ENCODE data around the gene SMIM38. TPM values are rescaled to one million over a fixed set of nuclear protein-coding genes. Genes with fewer than 3 reads are reported as not detected.
A peak's percentile ranks its signal among the peaks of the same experiment; 100 is the strongest.

The SMIM38 gene
- total and polyA plus RNA-seq, 4 donors: 0.08 to 1.3 (median 0.43) TPM

- H3K27ac ChIP-seq (ENCODE audit: low read depth in 1 of 2, low read length in 1 of 2): no peak overlapping the region
- H3K4me3 ChIP-seq: no peak overlapping the region
- H3K9ac ChIP-seq (ENCODE audit: insufficient read depth in 1 of 2, low read length in 2 of 2): no peak overlapping the region
- ATAC-seq (ENCODE audit: insufficient read depth, low FRiP score) (no peak), DNase-seq (no peak)
- H3K9me3 ChIP-seq (ENCODE audit: control insufficient read depth in 4 of 4, insufficient read depth in 3 of 4, low read length in 3 of 4): peaks cover 0 to 4% (median 3%) of the 10 kb centered on the region in 4 donors
- no peak for TF ChIP-seq CTCF (IDR thresholded peaks at IDR 0.05; ENCODE audit: control extremely low read depth, extremely low read depth)
- no peaks in the 10 kb centered on the region for H3K27me3 ChIP-seq (ENCODE audit: control insufficient read depth in 3 of 3, insufficient read depth in 3 of 3, low read length in 2 of 3)
- H3K4me1 ChIP-seq (ENCODE audit: control insufficient read depth in 5 of 5, insufficient read depth in 5 of 5, low read length in 5 of 5): peaks cover 0 to 29% (median 7%) of the 10 kb centered on the region in 5 donors
- no peaks in the 10 kb centered on the region for H3K36me3 ChIP-seq (ENCODE audit: control insufficient read depth in 4 of 4, insufficient read depth in 4 of 4, low read length in 4 of 4)
- 86 to 93% methylated on average over 3 of the region's 3 CpGs for WGBS, 2 donors
Measured at GRCh38 chr11:69150175-69150574, 5.6 kb upstream of the SMIM38 start.

GRCh38 chr11:69151836-69152235 lies 3.9 kb upstream of the SMIM38 start:
- Histone ChIP-seq H3K27ac (ENCODE audit: low read depth in 1 of 2, low read length in 1 of 2) (no peak overlapping the region), H3K4me3 (no peak overlapping the region), H3K27me3 (ENCODE audit: control insufficient read depth in 3 of 3, insufficient read depth in 3 of 3, low read length in 2 of 3) (no peaks in the 10 kb centered on the region), H3K9ac (ENCODE audit: insufficient read depth in 1 of 2, low read length in 2 of 2) (no peak overlapping the region), H3K9me3 (ENCODE audit: control insufficient read depth in 4 of 4, insufficient read depth in 3 of 4, low read length in 3 of 4) (peaks cover 0 to 4% (median 2%) of the 10 kb centered on the region in 4 donors), H3K36me3 (ENCODE audit: control insufficient read depth in 4 of 4, insufficient read depth in 4 of 4, low read length in 4 of 4) (no peaks in the 10 kb centered on the region), H3K4me1 (ENCODE audit: control insufficient read depth in 5 of 5, insufficient read depth in 5 of 5, low read length in 5 of 5) (peaks cover 1 to 39% (median 16%) of the 10 kb centered on the region in 5 donors)
- no peak for ATAC-seq (ENCODE audit: insufficient read depth, low FRiP score)
- no peak for TF ChIP-seq CTCF (IDR thresholded peaks at IDR 0.05; ENCODE audit: control extremely low read depth, extremely low read depth)
- peak in 2 of 3 donors; percentile 47 for DNase-seq
- 83 to 86% methylated on average over 10 of the region's 10 CpGs for WGBS, 2 donors

- WGBS, 2 donors: 74 to 81% methylated on average over 23 of the region's 23 CpGs
- no peaks in the 10 kb centered on the region for H3K27me3 ChIP-seq (ENCODE audit: control insufficient read depth in 3 of 3, insufficient read depth in 3 of 3, low read length in 2 of 3)
- ATAC-seq (ENCODE audit: insufficient read depth, low FRiP score): no peak
Measured at GRCh38 chr11:69152733-69153421, 2.9 kb upstream of the SMIM38 start.

More at GRCh38 chr11:69152733-69153421, 2.9 kb upstream of the SMIM38 start:
- no peaks in the 10 kb centered on the region for H3K9me3 ChIP-seq (ENCODE audit: control insufficient read depth in 4 of 4, insufficient read depth in 3 of 4, low read length in 3 of 4)
- no peak for TF ChIP-seq CTCF (IDR thresholded peaks at IDR 0.05; ENCODE audit: control extremely low read depth, extremely low read depth)
- H3K27ac ChIP-seq (ENCODE audit: low read depth in 1 of 2, low read length in 1 of 2): no peak overlapping the region
- no peak overlapping the region for H3K9ac ChIP-seq (ENCODE audit: insufficient read depth in 1 of 2, low read length in 2 of 2)
- DNase-seq: peak; percentile 50 to 58 (median 52)
- H3K4me3 ChIP-seq: no peak overlapping the region
- H3K4me1 ChIP-seq (ENCODE audit: control insufficient read depth in 5 of 5, insufficient read depth in 5 of 5, low read length in 5 of 5): peaks cover 3 to 48% (median 16%) of the 10 kb centered on the region in 5 donors
- H3K36me3 ChIP-seq (ENCODE audit: control insufficient read depth in 4 of 4, insufficient read depth in 4 of 4, low read length in 4 of 4): no peaks in the 10 kb centered on the region
